Liver (tissue), 9 donors: ENCODE results near the gene COA1. TPM values are rescaled to one million over a fixed set of nuclear protein-coding genes. Genes with fewer than 3 reads are reported as not detected.

Source experiments
- DNase-seq: peaks from one replicate; pipeline ENCODE4 v3.0.0-alpha.2; 2017; ENCODE audit warnings: low spot score
- H3K27ac ChIP-seq, 2 donors: one replicate each; pipeline ENCODE4 v1.7.0; 2013; ENCODE audit warnings: inconsistent platforms in 2 of 2, low read length in 2 of 2, control low read depth in 1 of 2, low read depth in 1 of 2, mild to moderate bottlenecking in 1 of 2
- H3K27me3 ChIP-seq, 4 donors: one replicate each; pipeline versions ENCODE4 v1.6.1 to v1.7.0; 2013; ENCODE audit warnings: low read length in 3 of 4, inconsistent platforms in 1 of 4, mild to moderate bottlenecking in 1 of 4, moderate library complexity in 1 of 4; ENCODE audit not compliant: control insufficient read depth in 4 of 4, insufficient read depth in 4 of 4
- H3K36me3 ChIP-seq, 4 donors: one replicate each; pipeline versions ENCODE4 v1.6.1 to v1.7.0; 2013; ENCODE audit warnings: low read length in 3 of 4, mild to moderate bottlenecking in 3 of 4, low read depth in 1 of 4, moderate library complexity in 1 of 4; ENCODE audit not compliant: control insufficient read depth in 4 of 4, insufficient read depth in 3 of 4
- H3K4me1 ChIP-seq, 4 donors: one replicate each; pipeline versions ENCODE4 v1.6.1 to v1.7.0; 2013; ENCODE audit warnings: low read length in 3 of 4, mild to moderate bottlenecking in 3 of 4, moderate library complexity in 1 of 4; ENCODE audit not compliant: control insufficient read depth in 4 of 4, insufficient read depth in 4 of 4
- H3K4me3 ChIP-seq, 3 donors: one replicate each; pipeline versions ENCODE4 v1.6.1 to v1.7.0; 2013; ENCODE audit warnings: low read length in 3 of 3, control low read depth in 1 of 3, low read depth in 1 of 3, mild to moderate bottlenecking in 1 of 3
- H3K9ac ChIP-seq, 2 donors: one replicate each; pipeline ENCODE4 v1.7.0; 2013; ENCODE audit warnings: low read length in 2 of 2, mild to moderate bottlenecking in 2 of 2, moderate library complexity in 2 of 2, control low read depth in 1 of 2, low read depth in 1 of 2
- H3K9me3 ChIP-seq, 4 donors: one replicate each; pipeline versions ENCODE4 v1.6.1 to v1.7.0; 2013; ENCODE audit warnings: low read length in 3 of 4; ENCODE audit not compliant: control insufficient read depth in 4 of 4
- CTCF ChIP-seq: fragments of 150-350 bp; IDR thresholded peaks from 2 replicates; pipeline ENCODE4 v1.5.1; 2017; ENCODE audit warnings: improper control_type of control experiment, low read depth, low read length; ENCODE audit not compliant: missing input control
- EGR1 ChIP-seq, 2 donors: IDR thresholded peaks; 2 replicates each; pipeline ENCODE4 v1.6.1; 2016 to 2018; ENCODE audit warnings: antibody characterized with exemption in 2 of 2, low read depth in 2 of 2
- FOXA1 ChIP-seq: IDR thresholded peaks from 2 replicates; pipeline ENCODE4 v1.6.1; 2016; ENCODE audit warnings: antibody characterized with exemption
- GABPA ChIP-seq, 2 donors: IDR thresholded peaks in 1 of 2; conservative IDR thresholded peaks in 1 of 2; 2 replicates each; pipeline ENCODE4 v1.6.1; 2016; ENCODE audit warnings: antibody characterized with exemption in 2 of 2, mild to moderate bottlenecking in 1 of 2, moderate library complexity in 1 of 2
- HNF4A ChIP-seq, 2 donors: conservative IDR thresholded peaks; 2 replicates each; pipeline ENCODE4 v1.6.1; 2016; ENCODE audit warnings: antibody characterized with exemption in 2 of 2, mild to moderate bottlenecking in 2 of 2
- HNF4G ChIP-seq: IDR thresholded peaks from 2 replicates; pipeline ENCODE4 v1.6.1; 2016; ENCODE audit warnings: antibody characterized with exemption
- JUND ChIP-seq, 2 donors: IDR thresholded peaks; 2 replicates each; pipeline ENCODE4 v1.6.1; 2016; ENCODE audit warnings: antibody characterized with exemption in 2 of 2
- MAX ChIP-seq: IDR thresholded peaks from 2 replicates; pipeline ENCODE4 v1.6.1; 2016; ENCODE audit warnings: antibody characterized with exemption
- NR2F2 ChIP-seq: IDR thresholded peaks from 2 replicates; pipeline ENCODE4 v1.6.1; 2016; ENCODE audit warnings: antibody characterized with exemption
- RAD21 ChIP-seq, 2 donors: IDR thresholded peaks; 2 replicates each; pipeline ENCODE4 v1.6.1; 2016; ENCODE audit warnings: antibody characterized with exemption in 2 of 2, mild to moderate bottlenecking in 2 of 2
- REST ChIP-seq: IDR thresholded peaks from 2 replicates; pipeline ENCODE4 v1.6.1; 2016; ENCODE audit warnings: antibody characterized with exemption, mild to moderate bottlenecking
- RXRA ChIP-seq, 2 donors: IDR thresholded peaks; 2 replicates each; pipeline ENCODE4 v1.6.1; 2017 to 2018; ENCODE audit warnings: antibody characterized with exemption in 2 of 2, mild to moderate bottlenecking in 1 of 2
- SP1 ChIP-seq: IDR thresholded peaks from 2 replicates; pipeline ENCODE4 v1.6.1; 2018; ENCODE audit warnings: antibody characterized with exemption, mild to moderate bottlenecking
- TAF1 ChIP-seq: conservative IDR thresholded peaks from 2 replicates; pipeline ENCODE4 v1.6.1; 2016; ENCODE audit warnings: antibody characterized with exemption, mild to moderate bottlenecking
- YY1 ChIP-seq: IDR thresholded peaks from 2 replicates; pipeline ENCODE4 v1.6.1; 2016; ENCODE audit warnings: antibody characterized with exemption, mild to moderate bottlenecking
- ZBTB33 ChIP-seq: IDR thresholded peaks from 2 replicates; pipeline ENCODE4 v1.6.1; 2016; ENCODE audit warnings: antibody characterized with exemption
- WGBS: extraction: QIAGEN DNeasy Blood & Tissue Kit; methylation state at CpG from one replicate; pipeline ENCODE4 v1.1.7; 2013; 5-methylcytosine and 5-hydroxymethylcytosine counted together
- polyA plus RNA-seq, 2 donors: library from polyadenylated mRNA; stranded (reverse) in 1 of 2; unstranded in 1 of 2; fragments of 200-250 nt in 1 of 2; fragments of >200 nt in 1 of 2; fragmentation: Nextera tagmentation in 1 of 2; extraction: Ambion mirVana in 1 of 2; gene quantifications; one replicate each; pipeline versions ENCODE4 v1.2.1 to v1.2.3, GENCODE V29; 2013 to 2015
- total RNA-seq, 2 donors: library from RNA; depleted of rRNA; stranded (reverse); fragments of >200 nt; gene quantifications; one replicate each; pipeline ENCODE4 v1.2.3, GENCODE V29; 2014
- donor health status: healthy.
- donor health status: healthy.
- donor health status: healthy.
- donor health status: healthy.
- donor health status: healthy.

COA1 gene
- total and polyA plus RNA-seq, 4 donors = 16.6 to 37.8 (median 29.4) TPM

- H3K27ac ChIP-seq = no peak overlapping the region
- H3K36me3 ChIP-seq = no peaks in the 10 kb centered on the region
- no peak for DNase-seq
- no peak overlapping the region for H3K9ac ChIP-seq
- H3K27me3 ChIP-seq = no peaks in the 10 kb centered on the region
- H3K4me1 ChIP-seq = peaks cover 0 to 2% (median 0%) of the 10 kb centered on the region in 4 donors
- no peak overlapping the region for H3K4me3 ChIP-seq
- 99% methylated on average over 3 of the region's 3 CpGs for WGBS
- TF ChIP-seq HNF4G (no peak), RAD21 (IDR thresholded peaks at IDR 0.05) (no peak), HNF4A (conservative IDR thresholded peaks at IDR 0.05) (no peak), JUND (IDR thresholded peaks at IDR 0.05) (no peak), ZBTB33 (no peak), YY1 (no peak), EGR1 (IDR thresholded peaks at IDR 0.05; ENCODE audit: low read depth in 2 of 2) (no peak), GABPA (IDR thresholded peaks at IDR 0.05 in 1 of 2, conservative IDR thresholded peaks at IDR 0.05 in 1 of 2) (no peak), CTCF (no peak), RXRA (IDR thresholded peaks at IDR 0.05) (no peak), FOXA1 (no peak), MAX (no peak), SP1 (no peak)
- no peaks in the 10 kb centered on the region for H3K9me3 ChIP-seq
These were observed 48.6 kb downstream of the COA1 start for GRCh38 chr7:43680736-43681135.

GRCh38 chr7:43679210-43680068 is 49.9 kb downstream of the COA1 start:
- Histone ChIP-seq H3K27me3 (no peaks in the 10 kb centered on the region), H3K27ac (no peak overlapping the region), H3K9ac (no peak overlapping the region), H3K9me3 (no peaks in the 10 kb centered on the region), H3K4me3 (no peak overlapping the region), H3K4me1 (peaks cover 0 to 2% (median 0%) of the 10 kb centered on the region in 4 donors), H3K36me3 (no peaks in the 10 kb centered on the region)
- TF ChIP-seq HNF4A (conservative IDR thresholded peaks at IDR 0.05) (no peak), TAF1 (no peak), NR2F2 (no peak), REST (no peak), HNF4G (no peak)
- DNase-seq = no peak
- 96% methylated on average over 4 of the region's 4 CpGs for WGBS
